HG03025 (cell line): Measurements from ENCODE around the gene PAX5.

ENCODE experiments used
- ATAC-seq: cut with Tn5 transposase; IDR thresholded peaks from one replicate; pipeline ENCODE4 v1.9.1; 2021; ENCODE audit warnings: mild to moderate bottlenecking, moderate library complexity; ENCODE audit not compliant: unreplicated experiment, low FRiP score

PAX5 gene

DNA sequence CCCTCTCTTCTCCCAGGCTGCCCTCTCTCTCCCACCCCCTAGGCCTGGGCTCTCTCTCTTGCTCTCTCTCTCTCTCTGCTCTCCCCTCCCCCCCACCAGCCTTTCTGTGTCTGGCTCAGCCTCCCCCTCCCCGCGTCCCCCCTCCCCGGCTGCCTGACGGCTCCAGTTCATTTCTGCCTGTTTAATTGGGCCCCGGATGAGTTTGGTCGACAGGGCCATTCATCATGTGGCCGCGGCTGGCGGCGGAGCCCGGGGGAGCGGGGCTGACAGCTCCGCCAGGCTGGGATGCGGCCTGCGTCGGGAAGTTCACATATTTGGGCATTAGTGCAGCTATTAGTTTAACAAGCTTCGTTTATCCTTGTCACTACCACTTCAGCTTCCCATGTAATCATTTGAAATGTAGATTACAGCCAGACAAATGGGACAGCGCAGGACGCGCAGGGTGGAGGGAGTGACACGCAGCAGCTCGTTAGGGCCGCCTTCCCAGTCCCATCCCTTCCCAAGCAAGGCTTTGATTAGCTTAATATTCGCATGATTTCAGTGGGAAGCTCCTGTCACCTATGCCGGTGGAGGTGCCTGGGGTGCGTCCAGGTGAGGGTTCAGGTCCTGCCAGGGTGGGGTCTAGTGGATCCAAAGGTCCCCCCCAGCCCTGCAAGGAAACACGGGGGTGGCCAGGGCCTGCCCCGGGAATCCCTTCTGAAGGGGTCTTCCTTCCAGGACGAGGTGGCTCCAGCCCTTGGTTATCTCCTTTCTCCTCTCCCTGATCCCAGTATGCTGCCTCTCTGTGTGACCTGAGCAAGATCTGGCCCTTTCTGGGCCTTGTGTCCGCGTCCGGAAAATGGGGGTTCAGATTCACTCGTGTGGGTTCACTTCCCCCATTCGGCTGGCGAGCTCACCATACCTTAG lies 214.8 kb downstream of the PAX5 start:
- ATAC-seq, result no peak

DNA sequence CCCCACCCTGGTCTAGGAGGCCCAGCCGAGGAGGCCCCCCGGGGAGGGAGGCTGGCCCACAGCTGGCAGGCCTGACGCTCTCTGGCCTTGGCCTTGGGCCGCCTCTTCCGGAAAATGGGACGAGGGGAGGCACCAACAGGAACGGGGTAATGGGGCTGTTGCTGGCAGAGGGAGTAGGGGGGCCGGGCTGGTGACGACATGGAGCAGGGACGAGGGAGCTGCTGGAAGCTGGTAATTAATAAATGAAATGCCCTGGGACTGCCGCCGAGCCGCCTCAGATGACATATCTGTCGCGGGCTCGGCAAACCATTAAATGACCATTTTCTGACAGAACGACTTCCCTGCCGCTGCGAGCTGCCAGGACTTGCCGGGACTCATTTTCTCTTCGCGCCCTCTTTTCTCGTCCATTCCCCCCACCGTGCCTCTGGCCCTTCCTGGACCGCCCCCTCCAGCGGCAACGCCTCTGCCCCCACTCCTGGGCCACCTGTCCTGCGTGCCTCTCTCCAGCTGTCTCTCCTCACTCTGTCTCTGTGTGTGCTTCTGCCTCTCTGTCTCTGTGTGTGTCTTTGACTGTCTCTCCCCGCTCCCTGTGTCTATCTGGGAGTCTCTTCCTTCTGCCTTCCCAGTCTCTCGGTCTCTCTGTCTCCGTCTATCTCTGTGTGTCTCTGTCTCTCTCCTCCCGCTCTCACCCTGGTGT lies 215.7 kb downstream of the PAX5 start:
- no peak for ATAC-seq

DNA sequence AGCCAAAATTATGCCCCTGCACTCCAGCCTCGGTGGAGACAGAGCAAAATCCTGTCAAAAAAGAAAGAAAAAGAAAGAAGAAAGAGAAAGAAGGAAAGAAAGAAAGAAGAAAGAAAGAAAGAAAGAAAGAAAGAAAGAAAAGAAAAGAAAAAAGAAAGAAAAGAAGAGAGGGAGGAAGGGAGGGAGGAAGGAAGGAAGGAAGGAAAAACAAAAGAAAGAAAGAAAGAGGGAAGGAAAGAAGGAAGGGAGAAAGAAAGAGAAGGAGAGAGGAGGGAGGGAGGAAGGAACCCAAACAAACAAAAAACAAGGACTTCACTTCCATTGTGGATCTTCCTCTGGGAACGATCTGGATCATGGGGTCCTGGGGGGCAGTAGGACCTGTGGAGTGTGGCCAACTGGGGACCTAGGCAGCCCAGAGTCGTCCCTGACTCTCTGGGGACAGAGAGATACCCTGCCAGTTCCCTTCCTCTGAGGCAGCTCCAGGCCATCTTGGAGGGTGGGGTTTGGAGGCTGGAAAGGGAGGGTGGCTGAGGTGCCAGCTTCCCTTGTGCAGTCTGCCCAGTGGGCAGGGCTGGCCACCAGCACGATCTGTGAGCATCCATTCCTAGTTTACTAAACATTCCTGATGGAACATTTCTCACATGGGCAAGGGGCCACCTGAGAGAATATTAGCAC lies 216.8 kb downstream of the PAX5 start:
- ATAC-seq, result no peak

DNA sequence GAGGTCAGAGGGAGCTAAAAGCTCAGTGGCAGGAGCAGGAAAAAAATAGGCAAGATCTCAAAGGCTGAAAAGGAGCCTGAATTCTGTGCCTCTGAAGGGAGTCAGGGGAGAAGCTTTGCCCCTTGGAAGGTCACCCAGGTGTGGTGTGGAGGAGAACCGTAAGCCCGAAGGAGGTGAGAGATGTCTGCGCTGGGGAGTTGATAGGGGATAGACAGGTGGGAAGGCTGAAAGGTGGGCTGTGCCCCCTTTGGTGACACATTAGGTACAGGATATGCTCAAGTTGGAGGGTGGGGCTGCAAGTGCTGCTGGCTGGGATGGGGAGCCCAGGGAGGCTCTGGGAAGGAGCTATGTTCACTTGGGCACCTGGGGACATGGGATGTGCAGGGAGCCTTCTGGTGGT lies 217.7 kb downstream of the PAX5 start:
- no peak for ATAC-seq

DNA sequence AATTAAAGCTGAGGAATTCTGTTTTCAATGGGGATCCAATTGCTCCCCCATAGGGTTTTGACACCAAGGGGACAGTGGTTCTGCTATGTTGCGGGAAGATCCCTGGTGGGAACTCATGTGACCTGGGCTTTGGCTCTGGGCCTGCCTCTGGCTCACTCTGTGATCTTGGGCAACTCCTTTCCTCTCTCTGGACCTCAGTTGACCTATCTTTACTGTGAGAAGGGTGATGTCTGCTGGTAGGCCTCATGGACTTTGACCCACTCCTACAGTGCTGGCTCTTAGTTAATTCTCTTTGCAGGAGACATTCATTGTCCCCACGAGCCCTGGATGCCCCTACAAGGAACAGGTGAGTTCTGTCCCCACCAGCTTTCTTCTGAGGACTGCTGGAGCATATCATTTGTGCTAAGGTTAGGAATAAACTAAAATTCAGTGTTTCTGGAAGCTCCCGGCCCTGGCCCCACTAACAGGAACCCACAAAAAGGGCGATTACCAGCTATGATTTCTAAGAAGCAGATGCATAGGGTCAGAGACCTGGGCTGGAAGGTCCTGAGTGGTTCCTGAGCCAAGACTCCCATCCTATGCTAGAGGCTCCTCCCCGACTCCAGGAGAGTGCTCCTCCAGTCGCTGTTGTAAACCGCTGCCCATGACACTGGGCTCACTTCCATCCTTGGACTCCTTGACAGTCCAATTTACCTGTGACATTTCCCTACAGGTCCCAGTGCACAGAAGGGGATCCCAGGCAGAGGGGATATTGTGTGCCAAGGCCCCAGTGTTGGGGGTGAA lies 218.3 kb downstream of the PAX5 start:
- no peak for ATAC-seq

DNA sequence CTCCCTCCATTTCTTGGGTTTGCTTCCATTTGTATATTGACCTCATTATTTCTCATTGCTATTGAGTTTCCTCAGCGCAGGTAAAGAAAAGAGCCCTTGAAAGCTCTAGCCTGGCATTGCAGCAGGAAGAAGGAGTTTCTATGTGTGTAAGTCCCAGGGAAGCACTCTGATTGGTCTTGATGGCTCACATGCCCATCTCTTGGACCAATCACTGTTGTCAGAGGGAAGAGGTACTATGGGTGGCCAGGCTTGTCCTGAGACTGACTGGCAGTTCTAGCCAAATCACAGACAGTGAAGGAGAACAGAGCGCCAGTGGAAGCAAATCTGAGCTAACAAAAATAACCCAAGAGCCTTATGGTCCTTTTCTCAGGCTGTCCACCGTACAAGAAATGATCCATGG lies 219.0 kb downstream of the PAX5 start:
- no peak for ATAC-seq

DNA sequence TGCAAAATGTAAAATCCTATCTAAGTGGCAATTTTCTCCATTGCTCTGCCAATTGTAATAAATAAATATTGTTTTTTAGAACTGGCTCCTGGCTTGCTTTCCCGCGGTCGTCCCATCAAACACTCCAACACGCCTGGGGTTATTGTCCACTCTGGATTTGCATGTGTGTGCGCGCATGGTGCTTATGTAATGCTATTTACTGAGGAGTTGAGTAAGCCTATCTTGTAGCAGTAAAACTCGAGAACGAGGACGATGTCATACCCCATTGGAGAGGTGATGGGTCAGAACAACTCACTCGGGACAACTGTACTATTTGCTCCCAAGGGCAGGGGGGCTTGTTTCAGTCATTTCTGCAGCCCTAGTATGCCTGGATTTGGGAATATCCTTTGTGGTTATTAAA lies 220.9 kb downstream of the PAX5 start:
- no peak for ATAC-seq

DNA sequence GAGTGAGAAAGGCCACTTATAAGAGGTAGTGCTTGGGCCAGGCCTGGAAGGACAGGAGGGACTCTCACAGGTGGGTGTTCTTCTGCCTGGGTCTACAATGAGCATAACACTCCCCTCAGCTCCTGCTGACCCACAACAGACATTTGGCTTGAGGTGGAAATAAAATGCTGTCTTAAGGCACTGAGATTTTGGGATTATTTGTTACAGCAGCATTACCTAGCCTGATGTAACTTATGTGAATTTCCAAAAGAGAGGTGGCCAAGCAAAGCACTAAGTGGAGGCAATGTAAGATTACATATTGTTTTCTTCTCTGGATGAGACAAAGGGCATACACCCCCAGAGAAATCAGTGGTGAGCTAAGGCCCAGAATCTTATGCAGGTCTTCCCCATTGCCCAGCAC lies 221.5 kb downstream of the PAX5 start:
- ATAC-seq, result no peak

DNA sequence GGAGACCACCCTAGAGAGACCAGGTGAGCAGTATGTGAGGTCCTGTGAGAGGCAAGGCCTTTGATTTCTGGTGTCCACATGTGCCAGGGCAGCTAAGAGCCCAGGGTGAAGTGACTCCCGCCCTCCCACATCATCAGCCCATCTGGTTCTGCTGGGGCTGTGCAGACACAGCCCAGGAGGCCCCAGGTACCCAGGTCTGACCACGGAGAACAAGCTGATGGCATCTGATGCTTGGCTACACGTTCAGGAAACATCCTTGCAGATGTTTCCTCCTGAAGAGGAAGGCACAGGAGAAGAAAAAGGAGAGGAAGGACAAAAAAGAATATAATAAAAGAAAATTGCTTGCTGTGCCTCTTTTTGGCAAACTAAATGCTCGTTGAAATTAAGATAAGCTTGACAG lies 225.8 kb downstream of the PAX5 start:
- ATAC-seq, result no peak

DNA sequence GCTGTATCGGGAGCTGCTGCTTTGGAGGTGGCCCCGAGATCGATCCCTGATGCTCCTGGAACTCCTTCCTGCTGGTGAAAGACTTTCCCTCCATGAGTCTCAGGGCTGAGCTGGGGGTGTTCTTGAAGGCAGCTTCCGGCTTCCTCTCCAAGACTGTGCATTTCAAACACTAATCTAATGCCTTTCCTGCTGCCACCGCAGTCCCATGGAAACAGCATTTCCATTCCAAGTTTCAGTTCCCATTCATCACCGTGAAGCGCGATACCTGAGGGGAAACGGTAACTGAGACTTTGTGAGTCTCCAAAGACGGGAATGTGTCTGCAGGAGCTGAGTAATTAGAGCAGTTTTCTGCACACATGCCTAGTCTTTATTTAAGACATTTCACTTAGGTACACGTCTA lies 230.1 kb downstream of the PAX5 start:
- ATAC-seq, result no peak

DNA sequence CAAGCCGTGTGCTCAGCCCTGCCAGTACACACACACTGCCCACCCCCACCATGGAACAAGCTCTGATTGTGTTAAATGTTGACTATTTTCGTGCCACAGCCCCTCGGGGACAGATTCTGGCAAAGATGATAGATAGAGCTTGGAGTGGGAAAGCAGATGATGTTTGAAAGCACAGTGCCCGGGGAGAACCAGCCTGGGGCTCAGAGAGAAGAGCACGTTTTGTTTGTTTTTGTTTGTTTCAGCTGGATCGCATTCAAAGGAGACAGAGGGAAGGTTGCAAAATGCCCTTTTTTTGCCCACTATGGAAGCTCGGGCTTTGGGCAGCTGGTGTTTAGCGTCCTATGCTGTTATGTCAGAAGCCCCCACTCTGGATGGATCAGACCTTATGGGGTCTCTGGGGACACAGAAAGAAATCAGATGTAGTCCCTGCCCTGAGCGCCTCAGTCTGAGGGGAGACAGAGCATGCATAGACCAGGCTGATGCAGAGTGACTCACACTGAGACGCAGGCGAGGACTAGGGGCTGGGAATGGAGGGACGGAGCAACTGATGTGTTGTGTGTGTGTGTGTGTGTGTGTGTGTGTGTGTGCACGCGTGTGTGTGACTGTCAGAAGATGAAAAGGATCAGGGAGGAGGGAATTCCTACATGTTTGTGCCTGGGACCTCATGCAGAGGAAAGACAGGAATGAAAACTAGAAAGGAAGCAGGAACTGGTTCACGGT lies 231.7 kb downstream of the PAX5 start:
- no peak for ATAC-seq

DNA sequence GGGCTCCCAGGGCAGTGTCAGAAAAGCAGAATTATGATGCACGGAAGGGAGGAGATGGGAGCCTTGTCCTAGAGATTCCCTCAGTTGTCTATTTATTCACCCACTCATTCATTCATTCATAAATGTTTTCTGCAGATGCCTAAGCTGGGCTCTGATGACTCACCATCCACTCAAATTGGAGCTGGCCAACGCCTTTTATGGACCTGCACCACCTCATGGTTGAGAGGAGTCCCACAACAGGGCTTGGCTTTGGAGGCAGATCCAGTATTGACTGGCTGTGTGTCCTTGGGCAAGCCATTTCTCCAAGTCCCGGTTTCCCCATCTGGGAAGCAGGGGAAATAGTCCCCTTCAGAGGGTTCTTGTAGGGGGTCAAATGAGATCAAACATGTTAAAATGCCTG lies 233.6 kb downstream of the PAX5 start:
- no peak for ATAC-seq

DNA sequence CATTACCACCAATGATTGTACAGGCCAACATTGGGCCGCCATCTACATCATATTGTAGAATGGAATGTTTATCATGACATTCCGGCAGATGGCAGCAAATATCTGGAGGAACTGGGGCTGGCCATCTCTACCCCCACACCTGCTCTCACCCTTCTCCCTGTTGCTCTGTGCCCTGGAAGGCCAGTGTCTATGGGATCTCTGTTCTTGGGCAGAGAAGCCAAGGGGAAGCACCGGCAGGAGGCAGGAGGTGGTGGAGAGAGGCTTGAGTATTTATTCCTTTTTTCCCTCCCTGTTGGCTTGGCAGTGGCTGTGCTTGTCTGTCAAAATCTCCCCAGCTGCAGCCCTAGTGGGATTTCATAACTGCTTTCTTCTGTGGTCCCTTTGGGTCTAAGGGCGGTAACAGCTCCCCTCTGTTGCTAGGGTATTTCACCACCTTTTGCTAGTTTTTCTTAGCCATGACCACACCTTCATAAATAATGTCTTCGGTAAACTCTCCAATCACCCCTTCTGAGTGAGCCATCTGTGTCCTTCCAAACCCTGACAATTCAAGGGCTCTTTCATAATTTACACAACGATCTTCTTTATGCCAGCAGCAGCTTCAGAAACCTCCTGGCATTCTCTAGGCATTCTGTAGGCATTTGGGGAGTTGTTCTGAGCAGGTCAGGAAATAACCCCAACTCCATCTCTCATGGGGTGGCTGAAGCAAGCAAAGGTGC lies 235.6 kb downstream of the PAX5 start:
- ATAC-seq, result no peak

DNA sequence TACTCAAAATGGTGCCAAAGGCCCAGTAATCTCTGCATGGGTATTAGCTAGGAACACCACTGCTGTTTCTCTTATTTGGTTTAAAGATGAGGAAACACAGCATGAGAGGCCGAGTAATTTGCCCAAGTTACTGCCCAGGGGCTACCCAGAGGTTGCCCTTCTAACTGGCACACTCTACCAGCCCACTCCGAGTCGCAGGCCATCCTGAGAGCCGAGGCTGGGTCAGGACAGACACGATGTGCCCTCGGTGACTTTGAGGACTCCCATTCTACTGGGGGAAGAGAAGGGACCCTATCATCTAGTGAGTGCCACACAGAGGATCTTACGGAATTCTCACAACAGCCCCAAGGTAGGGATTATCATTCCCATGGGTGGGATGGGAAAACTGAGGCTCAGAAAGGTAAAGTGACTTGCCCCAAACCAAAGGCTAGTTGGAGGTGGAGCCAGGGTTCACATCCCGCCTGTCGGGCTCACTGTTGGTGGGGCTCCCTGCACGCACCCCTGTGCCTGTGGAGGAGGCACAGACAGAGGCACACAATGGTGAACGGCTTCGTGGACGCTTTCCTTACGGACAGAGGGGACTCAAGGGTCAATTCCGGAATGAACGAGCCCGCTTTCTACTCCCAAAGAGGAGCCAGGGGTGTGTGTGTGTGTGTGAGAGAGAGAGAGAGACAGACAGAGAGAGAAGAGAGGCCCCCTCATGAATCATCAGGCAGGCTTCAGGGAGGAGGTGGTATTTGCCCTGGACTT lies 236.4 kb downstream of the PAX5 start:
- ATAC-seq, result no peak

DNA sequence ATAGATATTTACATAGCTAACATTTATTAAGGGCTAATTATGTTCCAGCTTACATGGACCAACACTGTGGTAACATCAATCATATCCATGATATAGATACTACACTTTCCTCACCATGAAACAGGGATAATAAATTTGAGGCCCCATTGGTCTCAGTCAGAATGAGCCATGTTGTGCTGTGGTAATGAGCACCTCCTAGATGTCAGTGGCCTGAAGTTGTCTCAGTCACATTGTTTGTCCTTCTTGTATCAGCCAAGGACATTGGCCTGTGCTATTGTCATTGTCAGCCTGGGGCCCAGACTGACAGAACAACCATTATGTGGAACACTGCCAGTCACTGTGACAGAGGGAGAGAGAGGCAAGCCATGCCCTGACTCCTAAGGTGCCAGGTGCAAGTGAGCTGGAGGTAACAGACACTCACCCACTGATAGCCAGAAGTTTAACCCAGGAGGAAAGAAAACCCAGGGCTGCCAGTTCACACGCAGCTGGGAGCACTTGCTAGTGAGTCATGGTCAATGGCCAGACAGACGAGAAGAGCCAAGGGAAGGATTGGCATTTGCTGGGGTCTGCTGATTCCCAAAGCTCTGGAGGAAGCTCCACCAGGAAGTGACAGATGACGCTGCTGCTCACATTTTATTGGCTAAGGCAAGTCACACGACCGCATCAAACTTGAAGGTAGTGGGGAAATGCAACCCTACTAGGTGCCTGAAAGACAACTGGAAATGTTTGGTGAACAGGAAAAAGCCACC lies 237.2 kb downstream of the PAX5 start:
- no peak for ATAC-seq

DNA sequence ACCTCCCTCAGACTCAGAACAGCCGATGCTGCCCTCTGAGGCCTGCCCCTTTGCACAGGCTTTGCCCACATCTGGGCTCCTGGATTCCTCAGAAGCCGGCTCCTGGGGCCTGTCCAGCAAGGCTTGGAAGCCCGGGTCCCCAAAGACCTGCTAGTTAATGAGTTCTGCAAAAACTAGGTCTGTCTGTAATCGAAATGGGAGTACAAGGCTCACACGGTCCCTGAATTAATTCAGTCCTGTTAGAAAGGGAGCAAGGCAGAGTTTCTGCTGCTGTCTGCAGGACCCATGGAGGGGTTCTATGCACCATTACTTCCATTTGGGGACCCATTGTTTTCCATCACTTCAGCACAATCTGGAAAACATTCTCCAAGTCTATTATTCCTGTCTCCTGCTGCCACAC lies 239.6 kb downstream of the PAX5 start:
- ATAC-seq, result no peak

DNA sequence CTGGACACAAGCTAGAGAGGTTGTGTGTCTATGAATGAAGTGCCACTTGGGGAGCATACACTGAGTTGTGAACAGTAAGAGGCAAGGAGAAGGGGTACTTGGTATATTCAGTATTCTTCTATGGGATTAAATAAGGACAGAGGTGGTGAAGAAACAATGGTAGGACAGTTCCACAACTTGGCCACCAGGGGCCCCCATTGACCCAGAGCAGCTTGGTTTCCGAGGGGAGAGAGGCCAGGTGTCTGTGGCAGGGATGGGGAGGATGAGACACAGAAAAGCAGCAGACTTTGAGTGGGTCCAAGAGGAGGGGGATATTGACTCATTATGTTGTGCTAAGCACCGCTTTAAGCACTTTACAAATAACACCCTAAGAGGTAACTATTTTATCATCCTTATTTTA lies 240.8 kb downstream of the PAX5 start:
- no peak for ATAC-seq
